C4-2B (cell line): Measurements from ENCODE around the gene PROSER2.

Experiments used
- H3K27ac ChIP-seq: fragments of 450-650 bp; 2 replicates; pipeline ENCODE4 v1.5.1; 2017
- ZFX ChIP-seq: fragments of 450-650 bp; IDR thresholded peaks from 2 replicates; pipeline ENCODE4 v1.6.1; 2017
- TF ChIP-seq, protein P1 (sequence below): fragments of 450-650 bp; conservative IDR thresholded peaks from 2 replicates; pipeline ENCODE4 v1.5.1; 2017; ENCODE audit warnings: mild to moderate bottlenecking

The PROSER2 gene

DNA sequence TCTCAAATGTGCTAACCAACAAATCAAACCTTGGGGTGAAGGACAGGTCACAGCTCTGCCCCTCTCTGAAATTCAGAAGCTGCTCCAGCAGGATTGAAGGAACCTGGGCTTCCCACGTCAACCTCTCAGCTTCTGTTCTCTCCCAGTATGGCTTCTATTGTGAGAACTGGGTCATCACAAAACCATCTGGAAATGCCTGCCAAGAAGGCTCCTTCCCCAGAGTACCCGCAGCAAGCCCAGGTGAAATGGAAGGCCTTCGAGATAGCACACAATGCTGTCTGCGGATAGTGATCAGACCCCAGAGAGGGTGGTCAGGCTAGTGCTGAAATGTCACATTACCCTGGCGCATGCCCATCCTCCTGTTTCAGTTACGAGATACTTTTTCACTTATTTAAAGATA, 16.4 kb upstream of the PROSER2 start:
- TF ChIP-seq ZFX, result no peak
- TF ChIP-seq, protein P1, sequence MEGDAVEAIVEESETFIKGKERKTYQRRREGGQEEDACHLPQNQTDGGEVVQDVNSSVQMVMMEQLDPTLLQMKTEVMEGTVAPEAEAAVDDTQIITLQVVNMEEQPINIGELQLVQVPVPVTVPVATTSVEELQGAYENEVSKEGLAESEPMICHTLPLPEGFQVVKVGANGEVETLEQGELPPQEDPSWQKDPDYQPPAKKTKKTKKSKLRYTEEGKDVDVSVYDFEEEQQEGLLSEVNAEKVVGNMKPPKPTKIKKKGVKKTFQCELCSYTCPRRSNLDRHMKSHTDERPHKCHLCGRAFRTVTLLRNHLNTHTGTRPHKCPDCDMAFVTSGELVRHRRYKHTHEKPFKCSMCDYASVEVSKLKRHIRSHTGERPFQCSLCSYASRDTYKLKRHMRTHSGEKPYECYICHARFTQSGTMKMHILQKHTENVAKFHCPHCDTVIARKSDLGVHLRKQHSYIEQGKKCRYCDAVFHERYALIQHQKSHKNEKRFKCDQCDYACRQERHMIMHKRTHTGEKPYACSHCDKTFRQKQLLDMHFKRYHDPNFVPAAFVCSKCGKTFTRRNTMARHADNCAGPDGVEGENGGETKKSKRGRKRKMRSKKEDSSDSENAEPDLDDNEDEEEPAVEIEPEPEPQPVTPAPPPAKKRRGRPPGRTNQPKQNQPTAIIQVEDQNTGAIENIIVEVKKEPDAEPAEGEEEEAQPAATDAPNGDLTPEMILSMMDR, result no peak
- no peak overlapping the region for H3K27ac ChIP-seq

DNA sequence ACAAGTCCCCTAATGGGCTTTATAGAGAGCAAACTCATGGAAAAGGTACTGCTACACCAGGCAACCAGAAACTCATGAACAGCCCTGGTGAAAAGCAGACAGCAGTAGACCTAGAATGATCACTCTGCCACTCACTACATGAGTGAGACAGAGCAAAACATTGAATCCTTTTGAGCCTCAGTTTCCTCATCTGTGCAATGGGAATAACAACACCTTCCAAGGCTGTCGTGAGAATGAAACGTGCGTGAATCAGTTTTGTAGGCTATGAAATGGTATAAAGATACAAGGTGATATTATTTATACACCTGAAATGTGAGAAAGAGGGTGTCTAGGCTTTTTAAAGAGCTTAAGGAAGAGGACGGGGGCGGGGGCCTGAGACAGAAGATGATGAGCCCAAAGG, 14.3 kb upstream of the PROSER2 start:
- TF ChIP-seq, protein P1, result no peak
- no peak for TF ChIP-seq ZFX
- no peak overlapping the region for H3K27ac ChIP-seq

DNA sequence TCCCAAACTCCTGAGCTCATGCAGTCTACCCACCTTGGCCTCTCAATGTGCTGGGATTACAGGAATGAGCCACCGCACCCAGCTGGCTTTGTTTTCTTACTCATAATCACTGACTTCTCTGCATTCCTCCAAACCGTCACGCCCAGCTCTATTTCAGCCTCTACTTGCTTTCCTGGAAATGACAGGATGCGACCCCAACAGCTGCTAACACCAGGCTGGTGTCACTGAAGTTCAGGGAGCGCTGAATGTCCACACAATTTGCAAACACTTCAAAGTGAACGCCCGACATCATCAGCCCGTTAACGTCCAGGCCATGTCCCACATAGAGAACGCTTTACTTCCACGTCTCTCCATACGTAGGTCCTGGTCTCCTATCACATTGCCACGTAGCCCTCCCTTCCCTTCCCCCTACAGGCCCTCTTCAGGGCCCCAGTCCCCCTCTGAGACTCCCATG, 12.8 kb upstream of the PROSER2 start:
- TF ChIP-seq, protein P1, result no peak
- TF ChIP-seq ZFX, result no peak
- H3K27ac ChIP-seq, result no peak overlapping the region

DNA sequence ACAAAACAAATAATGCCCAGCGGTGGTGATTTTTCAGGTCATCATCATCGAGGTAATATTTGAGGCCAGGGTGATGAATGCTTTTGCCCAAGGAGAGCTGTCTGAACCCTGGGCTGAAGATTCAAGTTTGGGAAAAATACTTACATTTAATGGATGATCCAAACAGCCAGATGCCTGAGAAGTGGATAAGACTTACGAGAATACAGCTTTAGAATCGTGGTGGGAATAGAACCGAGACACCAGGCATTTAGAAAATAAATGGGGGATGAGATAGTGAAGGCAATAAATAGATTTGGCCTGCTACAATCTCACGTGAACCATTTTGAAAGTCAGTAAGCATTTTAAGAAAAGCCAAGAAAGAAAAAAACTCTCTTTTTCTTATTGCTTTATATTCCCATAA, 12.2 kb upstream of the PROSER2 start:
- no peak overlapping the region for H3K27ac ChIP-seq
- TF ChIP-seq, protein P1, result no peak
- no peak for TF ChIP-seq ZFX

- H3K27ac ChIP-seq, result no peak overlapping the region
- TF ChIP-seq, protein P1, result no peak
These were observed 10.0 kb upstream of the PROSER2 start for GRCh38 chr10:11813177-11813576.

DNA sequence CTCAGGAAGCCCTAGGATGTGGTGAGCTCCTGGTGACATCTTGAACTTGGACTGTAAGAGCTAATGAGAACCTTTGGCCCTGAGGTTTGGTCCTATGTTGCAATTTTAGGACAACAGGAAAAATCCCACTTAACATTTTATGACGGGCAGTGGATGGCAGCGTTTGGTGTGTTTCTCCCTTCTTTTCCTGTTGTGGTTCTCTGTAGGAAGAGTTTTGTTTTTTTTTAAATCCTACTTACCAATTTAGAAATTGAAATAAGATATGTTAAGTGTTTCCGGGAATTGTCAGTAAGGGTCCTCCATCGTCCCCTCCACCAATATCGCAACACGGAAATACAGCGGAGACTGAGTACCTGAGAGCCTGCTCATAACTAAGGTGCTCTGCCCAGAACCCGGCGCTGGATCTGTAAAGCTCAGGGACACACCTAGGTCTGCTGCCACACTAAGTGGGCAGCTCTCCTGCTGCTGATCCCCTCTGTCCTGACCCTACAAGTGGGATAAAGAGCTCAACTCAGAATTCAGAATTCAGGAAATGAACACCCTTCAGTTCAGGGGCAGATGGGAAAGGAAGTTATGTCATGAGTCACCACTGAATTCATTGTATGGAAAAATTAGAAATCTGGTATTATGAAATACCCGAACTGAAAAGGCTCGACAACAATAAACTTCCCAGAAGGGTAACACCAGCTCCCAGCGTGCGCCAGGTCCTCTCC, 9.1 kb upstream of the PROSER2 start:
- H3K27ac ChIP-seq, result no peak overlapping the region
- no peak for TF ChIP-seq ZFX
- TF ChIP-seq, protein P1, result no peak

- H3K27ac ChIP-seq, result no peak overlapping the region
These were observed 4.1 kb upstream of the PROSER2 start for GRCh38 chr10:11819027-11819426.

More at GRCh38 chr10:11819027-11819426, 4.1 kb upstream of the PROSER2 start:
- no peak for TF ChIP-seq ZFX
- TF ChIP-seq, protein P1, result no peak
